Endothelial cell of hepatic sinusoid (primary cell): Measurements from ENCODE around the gene GALNT16.
"Not testable (repeated sequence)": the region's sequence is repeated elsewhere in the genome, so short reads cannot be mapped to it uniquely, and the experiment has no call there.

ENCODE experiments used
- in situ Hi-C: cut with HindIII; loops from 2 replicates; pipeline ENCODE4 v1.10.0; 2017; ENCODE audit warnings: low sequenced_read_pairs

The GALNT16 gene

GRCh38 chr14:69356903-69357543 lies 97.1 kb downstream of the GALNT16 start:
- in situ Hi-C loops = no loop called here

- in situ Hi-C loops = no loop called here
These were observed 97.7 kb downstream of the GALNT16 start for GRCh38 chr14:69357544-69358200.

DNA sequence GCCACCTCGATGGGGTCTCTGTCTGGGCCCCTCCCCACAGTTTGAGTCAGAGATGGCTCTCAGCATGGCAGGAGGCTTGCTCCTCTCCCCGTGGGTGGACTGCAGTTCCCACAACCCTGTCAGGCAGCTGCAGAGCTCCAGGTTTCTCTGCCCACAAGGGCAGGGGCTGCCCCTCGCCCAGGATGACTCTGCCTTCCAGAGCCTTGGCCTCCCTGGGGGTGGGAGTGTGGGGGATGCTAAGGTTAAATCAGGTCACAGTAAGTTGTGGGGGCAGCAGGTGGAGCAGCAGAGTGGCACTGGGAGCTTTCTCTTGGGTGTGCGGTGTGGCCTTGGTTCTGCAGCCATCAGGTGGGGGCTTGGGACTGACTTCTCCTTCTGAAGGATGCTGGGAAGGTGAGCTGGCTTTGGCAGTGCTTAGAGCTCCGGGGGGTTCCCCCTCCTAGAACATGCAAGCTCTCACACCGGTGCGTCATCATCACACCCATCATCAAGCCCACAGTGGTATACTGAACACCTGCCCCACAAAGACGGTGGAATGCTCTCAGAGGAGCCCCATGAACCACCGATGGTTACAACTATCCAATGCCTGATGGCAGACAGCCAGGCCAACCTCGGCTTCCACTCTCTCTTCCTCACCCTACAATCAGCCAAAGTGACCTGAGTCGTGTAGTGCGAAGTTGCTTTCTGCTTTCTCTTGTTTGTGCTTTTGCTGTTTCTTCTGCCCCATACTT lies 98.4 kb downstream of the GALNT16 start:
- in situ Hi-C loops = no loop called here

- in situ Hi-C loops = no loop called here
These were observed 99.0 kb downstream of the GALNT16 start for GRCh38 chr14:69358966-69359365.

DNA sequence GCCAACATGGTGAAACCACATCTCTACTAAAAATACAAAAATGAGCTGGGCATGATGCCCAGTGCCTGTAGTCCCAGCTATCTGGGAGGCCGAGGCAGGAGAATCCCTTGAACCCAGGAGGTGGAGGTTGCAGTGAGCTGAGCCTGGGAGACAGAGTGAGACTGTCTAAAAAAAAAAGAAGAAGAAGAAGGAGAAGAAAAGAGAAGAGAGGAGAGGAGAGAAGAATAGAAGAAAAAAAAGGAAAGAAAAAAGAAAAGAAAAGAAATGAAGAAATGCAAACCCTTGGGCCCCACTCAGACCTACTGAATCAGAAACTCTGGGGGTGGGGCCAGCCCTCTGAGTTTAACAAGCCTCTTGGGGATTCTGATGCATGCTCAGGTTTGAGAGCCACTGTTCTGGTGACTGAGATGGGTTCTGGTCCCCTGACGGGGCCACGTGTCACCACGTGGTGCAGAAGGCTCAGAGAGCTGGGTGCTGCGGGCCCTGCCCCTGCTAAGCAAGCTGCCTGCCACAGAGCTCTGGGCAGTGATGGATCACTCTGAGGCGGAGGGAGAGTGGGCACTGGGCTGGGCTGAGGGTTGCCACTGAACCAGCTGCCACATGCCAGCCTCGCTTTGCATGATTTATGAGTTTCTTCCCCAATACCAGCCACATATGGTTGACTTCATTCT lies 100.6 kb downstream of the GALNT16 start:
- in situ Hi-C loops = loop anchor here (5.0 kb wide), 3 partner anchors 43 to 82 kb away; no protein-coding TSS in a partner anchor

- in situ Hi-C loops = loop anchor here (5.0 kb wide), 3 partner anchors 46 to 79 kb away; no protein-coding TSS in a partner anchor
These were observed 103.1 kb downstream of the GALNT16 start for GRCh38 chr14:69363055-69363454.

DNA sequence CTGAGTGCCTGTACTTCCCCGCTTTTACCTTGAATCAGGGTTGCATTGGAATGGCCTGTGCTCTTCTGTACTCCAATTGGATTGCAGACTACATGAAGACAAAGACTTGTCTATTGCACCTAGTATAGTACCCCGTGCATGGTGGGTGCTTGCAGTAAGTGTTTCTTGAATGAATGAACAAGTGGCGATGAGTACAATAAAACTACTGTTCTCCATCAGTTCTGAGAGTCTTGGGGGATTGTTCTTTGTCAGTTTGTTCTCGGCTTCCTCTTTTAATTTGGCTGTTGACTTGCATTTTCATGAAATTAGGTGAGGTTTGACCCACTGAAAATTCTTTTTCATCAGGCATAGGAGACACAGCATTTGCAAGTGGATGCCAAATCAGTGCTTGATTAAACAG lies 104.0 kb downstream of the GALNT16 start:
- in situ Hi-C loops = loop anchor here (5.0 kb wide), 3 partner anchors 47 to 78 kb away; no protein-coding TSS in a partner anchor

DNA sequence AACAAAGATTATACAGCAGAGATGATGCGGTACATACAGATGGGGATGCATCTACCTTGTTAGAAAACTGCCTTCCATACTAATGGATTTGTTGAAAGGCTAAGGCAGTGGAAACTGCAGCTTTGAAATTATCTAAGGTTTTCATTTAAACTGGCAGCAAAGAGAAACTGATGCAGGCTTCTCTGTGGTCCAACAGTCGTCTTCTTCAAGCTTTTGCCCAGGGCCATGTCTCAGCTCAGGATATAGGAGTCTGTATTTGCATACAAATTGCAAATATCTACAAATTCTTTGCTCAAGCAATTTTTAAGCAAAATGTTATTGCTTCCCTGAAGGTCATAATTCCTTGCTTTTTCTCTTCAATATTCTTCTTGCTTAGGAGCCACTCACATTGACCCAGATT lies 104.4 kb downstream of the GALNT16 start:
- in situ Hi-C loops = loop anchor here (5.0 kb wide), 3 partner anchors 47 to 78 kb away; no protein-coding TSS in a partner anchor

- in situ Hi-C loops = no loop called here
These were observed 106.1 kb downstream of the GALNT16 start for GRCh38 chr14:69366069-69366468.

GRCh38 chr14:69366761-69367160 lies 106.8 kb downstream of the GALNT16 start:
- in situ Hi-C loops = no loop called here

DNA sequence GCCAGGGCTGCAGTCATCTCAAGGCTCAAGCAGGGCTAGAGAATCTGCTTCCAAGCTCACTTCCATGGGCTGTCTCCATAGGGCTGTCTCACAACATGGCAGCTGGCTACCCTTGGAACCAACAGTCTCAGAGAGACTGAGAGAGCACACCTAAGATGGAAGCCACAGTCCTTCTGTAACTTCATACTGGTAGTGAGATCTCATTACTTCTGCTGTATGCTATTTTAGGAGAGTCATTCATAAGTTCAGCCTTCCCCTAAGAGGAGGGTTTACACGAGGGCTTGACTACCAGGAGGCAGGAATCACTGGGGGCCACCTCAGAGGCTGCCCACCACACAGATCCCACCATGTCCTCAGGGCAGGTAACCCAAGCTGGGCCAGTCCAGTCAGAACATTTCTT lies 108.4 kb downstream of the GALNT16 start:
- in situ Hi-C loops = no loop called here

DNA sequence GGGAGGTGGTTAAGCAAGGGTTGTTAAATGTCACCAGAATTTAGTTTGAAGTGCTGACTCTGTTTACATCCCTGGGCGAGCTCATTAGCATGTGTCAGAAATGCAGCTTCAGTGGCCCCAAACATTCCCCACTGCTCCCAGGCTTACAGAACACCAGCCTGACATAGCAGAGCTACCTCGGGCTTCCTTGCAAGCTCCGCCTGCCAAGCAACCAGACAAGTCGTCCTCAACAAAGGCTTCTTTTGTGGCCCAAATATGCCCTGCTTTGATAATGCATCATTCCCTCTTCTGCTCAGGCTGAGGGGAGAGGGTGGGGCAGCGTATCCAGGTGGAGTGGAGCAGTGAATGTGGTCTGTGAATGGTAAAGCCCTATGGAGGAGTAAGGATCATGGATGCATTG lies 110.1 kb downstream of the GALNT16 start:
- in situ Hi-C loops = no loop called here

GRCh38 chr14:69372146-69372545 lies 112.2 kb downstream of the GALNT16 start:
- in situ Hi-C loops = no loop called here

DNA sequence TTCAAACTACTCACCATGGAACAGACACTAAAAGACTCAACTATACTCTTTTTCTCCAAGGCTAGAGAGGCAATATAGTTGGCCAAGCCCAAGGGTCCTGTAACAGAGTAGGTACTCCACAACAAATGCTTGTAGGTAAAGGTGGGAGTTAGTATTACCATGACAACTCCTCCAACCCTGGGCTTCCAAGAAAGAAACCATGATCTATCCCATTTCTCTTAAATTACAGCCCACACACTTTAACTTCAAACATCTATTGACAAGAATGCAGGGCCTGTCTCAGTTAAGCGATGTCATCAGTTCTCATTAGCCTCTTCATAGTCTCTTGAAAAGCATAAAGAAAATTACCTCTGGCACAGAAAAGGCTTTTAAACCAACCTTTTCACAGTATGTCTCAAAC lies 113.1 kb downstream of the GALNT16 start:
- in situ Hi-C loops = no loop called here

DNA sequence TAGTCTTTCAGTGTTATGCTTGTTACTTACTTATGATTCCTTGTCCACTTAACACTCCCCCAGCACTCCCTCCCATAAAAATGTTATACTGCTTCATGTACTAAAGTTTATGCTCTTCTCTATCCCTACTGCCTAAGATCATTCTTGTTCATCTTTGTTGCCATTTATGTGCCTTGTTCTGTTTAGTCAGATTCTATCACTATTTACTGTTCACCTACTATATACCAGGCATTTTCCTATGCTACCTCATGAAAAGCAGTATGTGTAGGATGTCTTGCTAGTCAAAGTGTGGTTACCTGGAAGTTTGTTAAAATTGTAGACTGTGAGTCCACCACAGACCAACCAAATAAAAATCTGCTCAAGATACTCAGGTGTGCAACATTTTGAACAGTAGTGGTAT lies 114.3 kb downstream of the GALNT16 start:
- in situ Hi-C loops = no loop called here

GRCh38 chr14:69375182-69375581 lies 115.2 kb downstream of the GALNT16 start:
- in situ Hi-C loops = loop anchor here (5.0 kb wide), 1 partner anchor 83 kb away; no protein-coding TSS in a partner anchor

DNA sequence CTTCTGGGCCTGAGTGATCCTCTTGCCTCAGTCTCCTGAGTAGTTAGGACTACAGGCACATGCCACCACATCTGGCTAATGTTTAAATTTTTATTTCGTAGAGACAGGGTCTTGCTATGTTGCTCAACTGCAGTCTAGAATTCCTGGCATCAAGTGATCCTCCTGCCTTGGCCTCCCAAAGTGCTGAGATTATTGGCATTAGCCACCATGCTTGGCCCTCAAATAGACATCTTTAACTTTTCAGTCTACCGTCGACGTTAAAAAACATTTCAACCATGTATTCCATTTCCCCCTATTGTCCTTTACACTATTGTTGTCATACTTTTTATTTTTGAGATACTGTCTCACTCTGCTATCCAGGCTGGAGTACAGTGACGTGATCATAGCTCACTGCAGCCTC lies 115.8 kb downstream of the GALNT16 start:
- in situ Hi-C loops = loop anchor here (5.0 kb wide), 1 partner anchor 83 kb away; no protein-coding TSS in a partner anchor

GRCh38 chr14:69376439-69376838 lies 116.5 kb downstream of the GALNT16 start:
- in situ Hi-C loops = loop anchor here (5.0 kb wide), 1 partner anchor 84 kb away; no protein-coding TSS in a partner anchor

DNA sequence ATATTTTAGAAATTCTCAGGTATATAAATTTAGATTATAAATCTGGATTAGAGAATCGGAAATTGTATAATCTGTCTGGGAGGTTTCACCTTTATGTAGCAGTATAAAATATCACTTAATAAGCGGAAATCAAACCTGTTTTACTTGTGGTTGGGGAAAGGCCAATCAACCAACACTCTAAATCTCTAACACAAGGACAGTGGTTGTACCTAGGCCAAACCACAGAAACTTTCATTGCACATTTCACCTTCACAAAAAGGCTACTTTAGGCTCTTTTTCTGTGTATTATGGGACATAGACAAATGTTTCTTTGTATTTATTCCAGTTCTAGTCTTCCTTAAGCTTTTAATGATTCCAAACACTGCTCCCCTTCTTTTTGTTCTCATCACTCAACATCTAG lies 118.3 kb downstream of the GALNT16 start:
- in situ Hi-C loops = loop anchor here (5.0 kb wide), 1 partner anchor 86 kb away; no protein-coding TSS in a partner anchor

GRCh38 chr14:69387311-69387710 lies 127.4 kb downstream of the GALNT16 start:
- in situ Hi-C loops = no loop called here

GRCh38 chr14:69391400-69391799 lies 131.4 kb downstream of the GALNT16 start:
- in situ Hi-C loops = not testable (repeated sequence)
